Thoracic aorta endothelial cell (primary cell): ENCODE data around the gene OOSP1. TPM values are rescaled to one million over a fixed set of nuclear protein-coding genes. Genes with fewer than 3 reads are reported as not detected.

Experiments
- total RNA-seq: library from RNA; depleted of rRNA; stranded (reverse); fragments of >200 nt; gene quantifications from 2 replicates; pipeline ENCODE4 v1.2.3, GENCODE V29; 2012

The OOSP1 gene
- total RNA-seq: not detected in 2 replicates

GRCh38 chr11:59938132-59938531 lies at the start of gene OOSP1:
Gene OOSP1 (plus strand): TSS chr11:59938432. CDS start chr11:59938455, 23 bp downstream.

GRCh38 chr11:59963733-59964132 lies 25.5 kb downstream of the OOSP1 start, which contains the start of gene OOSP4A:
Gene OOSP4A (plus strand): TSS chr11:59964033. CDS start chr11:59964033, 0 bp downstream.

Other genes with a start within 250 kb of the OOSP1 start
- gene OR10V1, start 224.6 kb upstream of the OOSP1 start, total RNA-seq: not detected in 2 replicates
- gene STX3, start 183.1 kb upstream of the OOSP1 start, total RNA-seq: 50.3 and 58.0 TPM in 2 replicates
- gene MRPL16, start 127.7 kb upstream of the OOSP1 start, total RNA-seq: 52.3 and 52.4 TPM in 2 replicates
- gene CBLIF, start 92.9 kb upstream of the OOSP1 start, total RNA-seq: not detected in 2 replicates
- not detected in 2 replicates for gene TCN1, start 71.9 kb upstream of the OOSP1 start, total RNA-seq
- not detected in 2 replicates for gene OOSP3, start 59.6 kb upstream of the OOSP1 start, total RNA-seq
- not detected in 2 replicates for gene OOSP4A, start 25.6 kb downstream of the OOSP1 start, total RNA-seq
- not detected in 2 replicates for gene OOSP4B, start 78.7 kb downstream of the OOSP1 start, total RNA-seq
- not detected in 2 replicates for gene OOSP2, start 102.0 kb downstream of the OOSP1 start, total RNA-seq
- gene MS4A3, start 118.2 kb downstream of the OOSP1 start, total RNA-seq: not detected in 2 replicates
- not detected in 2 replicates for gene MS4A2, start 150.2 kb downstream of the OOSP1 start, total RNA-seq
- gene MS4A6A, start 244.7 kb downstream of the OOSP1 start, total RNA-seq: 0.40 and 0.65 TPM in 2 replicates